Fibroblast of skin of right quadriceps (primary cell): ENCODE measurements around the gene ZNF735.
"Not testable (repeated sequence)": the region's sequence is repeated elsewhere in the genome, so short reads cannot be mapped to it uniquely, and the experiment has no call there.

Source experiments
- DNase-seq: peaks from one replicate; pipeline ENCODE4 v3.0.0-alpha.2; 2013

The ZNF735 gene

DNA sequence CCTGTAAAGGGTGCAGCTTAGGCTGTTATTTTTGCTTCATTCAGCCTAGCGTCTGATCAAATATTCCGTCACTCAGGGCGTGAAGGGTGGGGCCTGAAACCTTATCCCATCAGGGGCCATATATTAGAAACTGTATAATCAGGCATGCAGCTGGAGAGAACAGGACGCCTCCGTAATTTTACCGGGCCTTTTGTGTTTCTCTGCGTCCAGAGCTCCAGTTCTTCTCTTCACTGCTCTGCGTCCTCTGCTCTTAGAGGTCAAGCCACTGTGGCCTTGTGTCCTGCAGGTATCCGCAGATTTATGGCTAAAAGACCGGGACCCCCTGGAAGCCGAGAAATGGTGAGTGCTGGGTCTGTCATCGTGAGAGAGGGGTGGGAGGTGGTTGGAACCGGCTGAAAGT, at the start of gene ZNF735:
TSS of gene ZNF735 (plus strand) at position 301 of the 400 bp plus-strand sequence. CDS start at position 301, 0 bp downstream.
- DNase-seq: no peak

GRCh38 chr7:64170974-64171373, 36.0 kb upstream of the ZNF735 start:
- not testable (repeated sequence) for DNase-seq

GRCh38 chr7:64174328-64174727, 32.7 kb upstream of the ZNF735 start:
- DNase-seq: no peak

DNA sequence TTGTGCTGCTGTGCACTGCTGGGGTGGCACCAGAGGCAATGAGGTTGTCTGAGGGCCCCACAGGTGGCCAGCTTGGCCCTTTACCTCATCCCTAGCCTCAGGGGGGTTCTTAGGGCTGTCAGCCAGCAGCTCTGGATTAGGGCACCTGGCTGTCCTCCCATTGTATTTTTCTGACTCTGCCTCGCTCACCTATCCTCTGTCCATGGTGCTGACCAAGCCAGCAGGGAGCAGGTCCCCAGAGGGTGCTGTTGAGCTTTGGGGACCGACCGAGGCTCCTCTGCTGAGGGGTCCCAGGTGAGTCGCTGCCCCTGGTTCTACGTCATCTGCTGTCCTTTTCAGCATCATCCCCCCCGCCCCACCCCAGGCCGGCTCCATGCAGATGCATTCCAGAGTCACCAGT, 32.1 kb upstream of the ZNF735 start:
- DNase-seq: no peak

- DNase-seq: no peak
These were observed 26.0 kb upstream of the ZNF735 start for GRCh38 chr7:64180989-64181388.

- DNase-seq: no peak
These were observed 25.4 kb upstream of the ZNF735 start for GRCh38 chr7:64181586-64181985.

DNA sequence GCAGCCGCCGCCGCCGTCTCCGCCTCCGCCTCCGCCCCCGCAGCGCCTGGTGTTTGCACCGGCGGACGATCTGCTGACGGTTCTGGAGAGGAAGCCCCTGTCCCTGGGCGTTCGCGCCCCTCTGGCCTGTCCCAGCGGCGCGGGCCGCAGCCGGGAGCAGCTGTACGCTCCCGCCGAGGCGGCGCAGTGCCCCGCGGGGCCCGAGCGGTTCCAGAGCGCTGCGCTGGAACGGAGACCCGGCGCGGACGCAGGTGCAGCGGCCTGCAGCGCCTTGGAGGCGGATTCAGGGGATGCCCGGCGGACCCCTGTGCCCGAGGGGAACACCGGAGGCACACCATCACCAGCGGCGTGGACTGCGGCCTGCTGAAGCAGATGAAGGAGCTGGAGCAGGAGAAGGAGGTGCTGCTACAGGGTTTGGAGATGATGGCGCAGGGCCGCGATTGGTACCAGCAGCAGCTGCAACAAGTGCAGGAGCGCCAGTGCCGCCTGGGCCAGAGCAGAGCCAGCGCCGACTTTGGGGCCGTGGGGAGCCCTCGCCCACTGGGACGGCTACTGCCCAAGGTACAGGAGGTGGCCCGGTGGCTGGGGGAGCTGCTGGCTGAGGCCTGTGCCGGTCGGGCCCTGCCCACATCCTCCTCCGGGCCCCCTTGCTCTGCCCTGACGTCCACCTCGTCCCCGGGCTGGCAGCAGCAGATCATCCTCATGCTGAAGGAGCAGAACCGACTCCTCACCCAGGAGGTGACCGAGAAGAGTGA, 24.8 kb upstream of the ZNF735 start:
- no peak for DNase-seq

DNA sequence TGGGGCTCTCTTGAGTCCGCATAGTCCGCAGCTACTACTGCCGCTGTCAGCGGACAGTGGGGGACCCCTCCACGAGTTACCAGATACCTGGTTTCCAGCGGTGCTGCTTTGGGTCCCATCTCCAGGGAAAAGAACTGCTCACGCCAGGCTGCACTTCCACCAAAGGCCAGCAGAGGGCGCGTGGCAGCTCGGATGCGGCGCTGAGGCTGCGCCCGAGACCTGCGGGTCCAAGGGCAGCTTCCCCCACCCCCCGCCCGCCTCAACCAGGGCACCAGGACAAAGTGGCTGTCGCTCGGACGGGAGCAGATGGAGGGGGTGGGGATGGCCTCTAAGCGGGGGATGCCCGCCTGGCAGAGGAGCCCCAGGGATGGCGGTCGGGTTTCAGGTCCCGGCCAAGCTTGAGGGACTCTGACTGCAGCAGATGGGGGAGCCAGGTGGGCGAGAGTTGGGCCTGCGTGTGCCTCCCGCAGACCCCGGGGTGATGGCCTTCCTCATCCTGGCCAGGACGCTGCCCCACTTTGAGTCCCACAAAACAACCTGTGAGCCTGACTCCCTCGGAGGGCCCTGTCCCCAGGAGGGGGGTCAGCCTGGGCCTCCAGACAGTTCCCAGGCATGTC, 23.8 kb upstream of the ZNF735 start:
- DNase-seq: no peak

- no peak for DNase-seq
These were observed 23.1 kb upstream of the ZNF735 start for GRCh38 chr7:64183827-64184372.

DNA sequence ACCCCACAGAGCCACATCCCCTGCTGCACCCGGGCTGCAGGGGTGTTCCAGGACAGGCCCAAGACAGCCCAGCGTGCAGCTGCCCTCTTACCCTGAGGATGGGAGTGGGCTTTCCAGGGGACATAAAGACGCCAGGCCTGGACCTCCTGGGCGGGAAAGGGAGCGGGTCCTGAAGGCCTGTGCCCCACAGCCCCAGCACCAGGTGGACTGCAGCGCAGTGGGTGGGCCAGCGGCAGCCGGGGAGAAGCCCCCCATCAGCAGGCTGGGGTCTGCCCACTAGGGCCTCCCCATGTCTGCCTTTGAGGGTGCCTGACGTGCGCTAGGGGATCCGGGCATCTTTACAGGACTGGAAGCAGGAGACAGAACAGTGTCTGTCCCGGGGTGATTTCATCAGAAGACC, 22.6 kb upstream of the ZNF735 start:
- no peak for DNase-seq

DNA sequence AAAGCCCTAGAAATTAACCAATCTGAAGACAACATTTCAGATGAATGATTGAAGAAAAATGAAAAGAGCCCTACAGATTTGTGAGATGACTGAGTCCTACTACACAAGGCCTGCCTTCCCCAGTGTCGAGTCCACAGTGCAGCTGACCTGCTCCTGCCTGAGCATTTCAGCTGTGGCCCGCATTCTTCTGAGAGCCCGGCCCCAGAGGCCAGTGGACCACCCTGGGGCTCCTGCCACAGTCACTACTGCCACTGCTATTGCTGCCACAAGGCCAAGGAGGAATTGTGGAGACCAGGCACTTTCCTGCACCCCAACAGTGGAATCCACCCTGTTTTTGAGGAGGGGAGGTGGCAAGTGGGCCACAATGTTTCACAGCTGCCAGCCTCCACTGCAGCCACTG, 19.6 kb upstream of the ZNF735 start:
- no peak for DNase-seq

DNA sequence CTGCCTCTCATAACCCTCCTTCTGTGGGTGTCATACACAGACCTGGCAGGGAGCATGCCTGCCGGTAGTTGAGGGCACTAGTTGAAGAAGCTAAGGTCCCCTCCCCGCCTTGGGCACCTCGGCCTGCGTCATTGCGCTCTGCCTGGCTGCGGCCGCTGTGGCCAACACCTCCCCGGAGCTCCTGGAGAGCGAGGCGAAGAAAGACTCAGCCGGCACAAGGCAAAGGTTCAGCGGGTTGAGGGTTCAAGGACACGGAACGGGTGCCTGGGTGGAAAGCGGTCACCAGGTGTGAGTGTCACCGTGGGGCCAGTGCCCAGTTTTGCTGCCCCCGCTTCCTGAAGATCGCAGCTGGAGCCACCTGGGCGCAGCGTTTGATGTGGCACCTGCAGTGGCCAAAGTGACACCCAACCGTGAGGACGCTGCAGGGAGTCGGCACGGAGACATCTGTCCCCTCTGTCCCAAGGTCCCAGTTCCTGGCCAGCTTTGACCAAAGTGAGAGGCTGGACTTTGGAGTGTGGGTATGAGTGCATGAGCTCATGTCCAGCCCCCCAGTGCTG, 14.8 kb upstream of the ZNF735 start:
- no peak for DNase-seq

GRCh38 chr7:64192775-64193174, 14.2 kb upstream of the ZNF735 start:
- no peak for DNase-seq

DNA sequence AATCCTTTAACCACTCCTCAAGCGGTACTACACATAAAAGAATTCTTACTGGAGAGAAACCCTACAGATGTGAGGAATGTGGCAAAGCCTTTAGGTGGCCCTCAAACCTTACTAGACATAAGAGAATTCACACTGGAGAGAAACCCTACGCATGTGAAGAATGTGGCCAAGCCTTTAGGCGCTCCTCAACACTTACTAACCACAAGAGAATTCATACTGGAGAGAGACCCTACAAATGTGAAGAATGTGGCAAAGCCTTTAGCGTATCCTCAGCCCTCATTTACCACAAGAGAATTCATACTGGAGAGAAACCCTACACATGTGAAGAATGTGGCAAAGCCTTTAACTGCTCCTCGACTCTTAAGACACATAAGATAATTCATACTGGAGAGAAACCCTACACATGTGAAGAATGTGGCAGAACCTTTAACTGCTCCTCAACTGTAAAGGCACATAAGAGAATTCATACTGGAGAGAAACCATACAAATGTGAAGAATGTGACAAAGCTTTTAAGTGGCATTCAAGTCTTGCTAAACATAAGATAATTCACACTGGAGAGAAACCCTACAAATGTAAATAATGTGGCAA, 12.8 kb downstream of the ZNF735 start:
- not testable (repeated sequence) for DNase-seq

DNA sequence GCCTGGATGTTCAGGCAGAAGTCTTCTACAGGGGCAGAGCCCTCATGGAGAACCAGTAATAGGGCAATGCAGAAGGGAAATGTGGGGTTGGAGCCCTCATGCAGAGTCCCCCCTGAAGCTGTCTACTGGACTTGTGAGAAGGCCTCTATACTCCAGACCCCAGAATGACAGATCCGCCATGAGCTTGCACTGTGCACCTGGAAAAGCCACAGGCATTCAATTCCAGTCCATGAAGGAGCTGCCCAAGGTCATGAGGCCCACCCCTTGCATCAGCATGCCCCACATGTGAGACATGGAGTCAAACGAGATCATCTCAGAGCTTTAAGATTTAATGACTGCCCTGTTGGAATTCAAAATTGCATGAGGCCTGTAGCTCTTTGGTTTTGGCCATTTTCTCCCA, 16.4 kb downstream of the ZNF735 start:
- DNase-seq: no peak

DNA sequence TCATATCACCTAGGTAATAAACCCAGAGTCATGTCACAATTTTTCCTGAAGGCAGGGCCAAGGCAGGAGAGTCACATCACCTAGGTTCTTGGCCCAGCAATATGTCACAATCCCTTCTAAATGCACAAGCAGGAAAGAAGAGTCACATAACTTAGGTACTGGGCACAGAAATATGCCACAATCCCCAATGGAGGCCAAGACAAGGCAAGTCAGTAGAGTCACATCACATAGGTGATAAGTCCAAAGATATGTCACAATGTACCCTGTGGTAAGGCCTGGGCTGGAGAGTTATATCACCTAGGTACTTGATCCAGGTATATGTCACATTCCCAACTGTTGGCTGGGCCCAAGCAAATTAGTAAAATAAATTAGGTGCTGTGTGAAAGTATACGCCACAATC, 21.2 kb downstream of the ZNF735 start, which contains the start of gene ZNF679:
TSS of gene ZNF679 (plus strand) at position 301 of the 400 bp plus-strand sequence. CDS start 20,644 bp downstream, outside the sequence.
- DNase-seq: not testable (repeated sequence)

GRCh38 chr7:64266341-64266919, 59.4 kb downstream of the ZNF735 start:
- no peak for DNase-seq
